ENCODE results near the gene LMF1. TPM values are rescaled to one million over a fixed set of nuclear protein-coding genes. Genes with fewer than 3 reads are reported as not detected.

Gene LMF1
- total RNA-seq, 2 experiments from 2014 or later, result 17.0 to 31.4 TPM

- TF ChIP-seq CTCF (conservative IDR thresholded peaks at IDR 0.05; ENCODE audit: low read length), result no peak
- no peak for TF ChIP-seq EZH2phosphoT487 (IDR thresholded peaks at IDR 0.05; ENCODE audit: borderline replicate concordance, low read depth, low read length)
- BruUV-seq (replicated peaks), result no TSS peak
Measured at GRCh38 chr16:966505-966904, 4.3 kb downstream of the LMF1 start.

GRCh38 chr16:966035-966434, 4.7 kb downstream of the LMF1 start:
- no peaks in the 10 kb centered on the region for H3K79me2 ChIP-seq (ENCODE audit: insufficient read depth, low read depth, low read length)
- no peak overlapping the region for H3K27ac ChIP-seq (ENCODE audit: low read depth, low read length, poor library complexity, severe bottlenecking)
- H3K36me3 ChIP-seq (ENCODE audit: insufficient read depth, low read length), result 0 out of 2 replicates have a peak, but pooled peaks cover 4% of the 10 kb centered on the region
- no peak overlapping the region for H2AFZ ChIP-seq (ENCODE audit: low read length)
- no peaks in the 10 kb centered on the region for H3K9me2 ChIP-seq (ENCODE audit: insufficient read depth, low read length)
- no peaks in the 10 kb centered on the region for H3K9me3 ChIP-seq (ENCODE audit: low read length)
- POLR2A ChIA-PET, result no interaction called here
- H3K4me3 ChIP-seq (ENCODE audit: low read depth, low read length, poor library complexity, severe bottlenecking), result no peak overlapping the region
- DNase-seq (ENCODE audit: low spot score), result no peak
- H3K4me2 ChIP-seq (ENCODE audit: low read length), result no peak overlapping the region
- TF ChIP-seq EZH2phosphoT487 (IDR thresholded peaks at IDR 0.05; ENCODE audit: borderline replicate concordance, low read depth, low read length) (no peak), CTCF (conservative IDR thresholded peaks at IDR 0.05; ENCODE audit: low read length) (no peak)
- peaks cover 8% of the 10 kb centered on the region for H3K4me1 ChIP-seq (ENCODE audit: insufficient read depth, low read length, poor library complexity, severe bottlenecking)
- CTCF ChIA-PET (ENCODE audit: unreplicated experiment), result no interaction called here
- H4K20me1 ChIP-seq (ENCODE audit: insufficient read depth, low read length), result no peaks in the 10 kb centered on the region
- BruUV-seq (replicated peaks), result no TSS peak
- intact Hi-C loops (cut with micrococcal nuclease; ENCODE audit: unreplicated experiment), result no loop called here

More at GRCh38 chr16:966505-966904, 4.3 kb downstream of the LMF1 start:
- H3K4me1 ChIP-seq (ENCODE audit: insufficient read depth, low read length, poor library complexity, severe bottlenecking), result peaks cover 12% of the 10 kb centered on the region
- H3K27ac ChIP-seq (ENCODE audit: low read depth, low read length, poor library complexity, severe bottlenecking), result no peak overlapping the region
- H4K20me1 ChIP-seq (ENCODE audit: insufficient read depth, low read length), result no peaks in the 10 kb centered on the region
- no peak overlapping the region for H3K4me2 ChIP-seq (ENCODE audit: low read length)
- ChIA-PET POLR2A (no interaction called here), CTCF (ENCODE audit: unreplicated experiment) (no interaction called here)
- H3K9me2 ChIP-seq (ENCODE audit: insufficient read depth, low read length), result no peaks in the 10 kb centered on the region
- 0 out of 2 replicates have a peak, but pooled peaks cover 4% of the 10 kb centered on the region for H3K36me3 ChIP-seq (ENCODE audit: insufficient read depth, low read length)
- intact Hi-C loops (cut with micrococcal nuclease; ENCODE audit: unreplicated experiment), result no loop called here
- DNase-seq (ENCODE audit: low spot score), result no peak
- no peaks in the 10 kb centered on the region for H3K79me2 ChIP-seq (ENCODE audit: insufficient read depth, low read depth, low read length)
- H3K9me3 ChIP-seq (ENCODE audit: low read length), result no peaks in the 10 kb centered on the region
- H3K4me3 ChIP-seq (ENCODE audit: low read depth, low read length, poor library complexity, severe bottlenecking), result no peak overlapping the region
- H2AFZ ChIP-seq (ENCODE audit: low read length), result no peak overlapping the region

- no TSS peak for BruUV-seq (replicated peaks)
- TF ChIP-seq EZH2phosphoT487 (IDR thresholded peaks at IDR 0.05; ENCODE audit: borderline replicate concordance, low read depth, low read length), result no peak
- intact Hi-C loops (cut with micrococcal nuclease; ENCODE audit: unreplicated experiment), result no loop called here
- Histone ChIP-seq H3K4me3 (ENCODE audit: low read depth, low read length, poor library complexity, severe bottlenecking) (no peak overlapping the region), H3K4me1 (ENCODE audit: insufficient read depth, low read length, poor library complexity, severe bottlenecking) (peaks cover 7% of the 10 kb centered on the region), H3K9me3 (ENCODE audit: low read length) (no peaks in the 10 kb centered on the region), H2AFZ (ENCODE audit: low read length) (no peak overlapping the region), H3K79me2 (ENCODE audit: insufficient read depth, low read depth, low read length) (no peaks in the 10 kb centered on the region), H3K36me3 (ENCODE audit: insufficient read depth, low read length) (0 out of 2 replicates have a peak, but pooled peaks cover 4% of the 10 kb centered on the region), H3K27ac (ENCODE audit: low read depth, low read length, poor library complexity, severe bottlenecking) (no peak overlapping the region), H4K20me1 (ENCODE audit: insufficient read depth, low read length) (no peaks in the 10 kb centered on the region), H3K4me2 (ENCODE audit: low read length) (no peak overlapping the region), H3K9me2 (ENCODE audit: insufficient read depth, low read length) (no peaks in the 10 kb centered on the region)
- no peak for DNase-seq (ENCODE audit: low spot score)
- ChIA-PET POLR2A (no interaction called here), CTCF (ENCODE audit: unreplicated experiment) (no interaction called here)
Measured at GRCh38 chr16:965487-965886, 5.3 kb downstream of the LMF1 start.

Data from OCI-LY7 (cell line).